HEK293 (cell line): ENCODE data around the gene UTP25.

ENCODE experiments used
- ZBTB49 ChIP-seq: fragments of 450-650 bp; formaldehyde crosslinking; IDR thresholded peaks from 2 replicates; pipeline ENCODE4 v1.5.1; 2016; ENCODE audit warnings: missing biosample characterization, missing genetic modification characterization, low read depth
- ZNF350 ChIP-seq: fragments of 450-650 bp; formaldehyde crosslinking; IDR thresholded peaks from 2 replicates; pipeline ENCODE4 v1.5.0; 2017; ENCODE audit warnings: missing biosample characterization, mild to moderate bottlenecking, missing genetic modification characterization
- ZNF555 ChIP-seq: fragments of 450-650 bp; formaldehyde crosslinking; conservative IDR thresholded peaks from 2 replicates; pipeline ENCODE4 v1.5.1; 2017; ENCODE audit warnings: missing biosample characterization, mild to moderate bottlenecking, missing genetic modification characterization, inconsistent platforms
- ZNF596 ChIP-seq: fragments of 450-650 bp; IDR thresholded peaks from 2 replicates; pipeline ENCODE4 v1.5.0; 2018; ENCODE audit warnings: missing biosample characterization, mild to moderate bottlenecking, missing genetic modification characterization, moderate library complexity
- ZNF610 ChIP-seq: fragments of 450-650 bp; formaldehyde crosslinking; IDR thresholded peaks from 2 replicates; pipeline ENCODE4 v1.5.1; 2016; ENCODE audit warnings: missing biosample characterization, missing genetic modification characterization, borderline replicate concordance
- ZNF658 ChIP-seq: fragments of 450-650 bp; formaldehyde crosslinking; IDR thresholded peaks from 2 replicates; pipeline ENCODE4; 2016; ENCODE audit warnings: missing biosample characterization, missing genetic modification characterization
- ZNF830 ChIP-seq: fragments of 450-650 bp; IDR thresholded peaks from 2 replicates; pipeline ENCODE4 v1.5.0; 2018; ENCODE audit warnings: missing biosample characterization, missing genetic modification characterization, low read depth, mild to moderate bottlenecking, moderate library complexity
- TF ChIP-seq, protein P1 (sequence below): fragments of 450-650 bp; formaldehyde crosslinking; IDR thresholded peaks from 2 replicates; pipeline ENCODE4 v1.5.1; 2016; ENCODE audit warnings: missing biosample characterization, missing genetic modification characterization

DNA sequence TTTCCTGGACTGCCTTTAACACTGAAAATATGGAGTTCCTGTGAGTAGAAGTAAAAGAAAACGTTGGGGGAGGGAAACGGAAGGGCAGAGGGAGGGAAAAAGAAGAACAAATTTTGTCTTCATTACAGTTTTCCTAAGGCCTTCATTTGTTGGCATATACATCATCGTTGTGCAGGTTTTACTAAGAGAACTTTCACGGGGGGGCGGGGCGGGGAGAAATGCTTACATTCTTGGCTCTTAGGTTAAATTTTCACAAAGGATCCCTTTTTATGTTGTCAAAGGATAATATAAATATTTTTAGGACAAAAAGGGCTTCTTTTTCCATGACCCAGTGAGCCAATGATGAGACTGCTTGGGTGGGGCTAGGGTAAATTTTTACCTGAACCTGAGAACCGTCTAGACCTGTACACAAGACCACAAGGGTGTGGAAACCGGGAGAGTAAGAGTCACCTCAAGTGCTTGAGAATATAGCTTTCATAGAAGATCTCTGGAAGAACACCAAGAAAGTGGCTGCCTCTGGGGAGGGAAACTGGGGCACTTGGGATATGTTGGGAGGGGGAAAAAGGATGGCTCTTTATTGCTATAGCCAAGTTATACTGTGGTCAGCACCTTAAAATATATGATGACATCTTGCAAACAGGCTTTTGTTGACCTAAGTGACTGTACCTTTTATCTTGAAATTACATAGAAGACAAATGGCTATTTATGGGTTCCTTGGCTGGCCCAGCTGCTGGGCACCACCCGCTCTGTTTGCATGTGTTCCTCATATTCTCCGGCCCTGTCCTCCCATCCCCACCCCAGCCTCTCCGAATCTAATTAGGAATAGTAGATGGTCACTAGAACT lies 2.0 kb upstream of the UTP25 start:
- no peak for TF ChIP-seq ZNF350 (tag by site-specific recombination)
- TF ChIP-seq ZNF830 (tag by site-specific recombination): no peak
- TF ChIP-seq, protein P1, sequence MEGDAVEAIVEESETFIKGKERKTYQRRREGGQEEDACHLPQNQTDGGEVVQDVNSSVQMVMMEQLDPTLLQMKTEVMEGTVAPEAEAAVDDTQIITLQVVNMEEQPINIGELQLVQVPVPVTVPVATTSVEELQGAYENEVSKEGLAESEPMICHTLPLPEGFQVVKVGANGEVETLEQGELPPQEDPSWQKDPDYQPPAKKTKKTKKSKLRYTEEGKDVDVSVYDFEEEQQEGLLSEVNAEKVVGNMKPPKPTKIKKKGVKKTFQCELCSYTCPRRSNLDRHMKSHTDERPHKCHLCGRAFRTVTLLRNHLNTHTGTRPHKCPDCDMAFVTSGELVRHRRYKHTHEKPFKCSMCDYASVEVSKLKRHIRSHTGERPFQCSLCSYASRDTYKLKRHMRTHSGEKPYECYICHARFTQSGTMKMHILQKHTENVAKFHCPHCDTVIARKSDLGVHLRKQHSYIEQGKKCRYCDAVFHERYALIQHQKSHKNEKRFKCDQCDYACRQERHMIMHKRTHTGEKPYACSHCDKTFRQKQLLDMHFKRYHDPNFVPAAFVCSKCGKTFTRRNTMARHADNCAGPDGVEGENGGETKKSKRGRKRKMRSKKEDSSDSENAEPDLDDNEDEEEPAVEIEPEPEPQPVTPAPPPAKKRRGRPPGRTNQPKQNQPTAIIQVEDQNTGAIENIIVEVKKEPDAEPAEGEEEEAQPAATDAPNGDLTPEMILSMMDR (tag by site-specific recombination): no peak
- TF ChIP-seq ZNF658 (tag by site-specific recombination): no peak
- no peak for TF ChIP-seq ZBTB49 (tag by site-specific recombination)
- TF ChIP-seq ZNF596 (tag by site-specific recombination): no peak
- TF ChIP-seq ZNF555 (tag by site-specific recombination): no peak
- no peak for TF ChIP-seq ZNF610 (tag by site-specific recombination)
